ENCODE measurements around the gene NUDT21.

Gene NUDT21

GRCh38 chr16:56409195-56409594, 41.9 kb downstream of the NUDT21 start:
- Histone ChIP-seq H3K36me3 (ENCODE audit: control insufficient read depth in 4 of 4, insufficient read depth in 4 of 4, low read length in 3 of 4) (peaks cover 18 to 56% (median 40%) of the 10 kb centered on the region in 4 experiments), H3K4me1 (ENCODE audit: control extremely low read depth in 1 of 4, control insufficient read depth in 4 of 4, insufficient read depth in 4 of 4, low read length in 3 of 4) (peaks cover 0 to 2% (median 0%) of the 10 kb centered on the region in 4 experiments), H3K4me3 (ENCODE audit: control insufficient read depth in 1 of 7, extremely low read depth in 1 of 7, insufficient read depth in 4 of 7, low read depth in 2 of 7, low read length in 6 of 7) (no peak overlapping the region), H3K9me3 (ENCODE audit: control extremely low read depth in 1 of 5, control insufficient read depth in 4 of 5, insufficient read depth in 2 of 5, low read depth in 1 of 5, low read length in 4 of 5) (no peaks in the 10 kb centered on the region), H3K27ac (ENCODE audit: insufficient read depth in 1 of 2, low read depth in 1 of 2, low read length in 2 of 2, poor library complexity in 1 of 2, severe bottlenecking in 2 of 2) (no peak overlapping the region), H3K27me3 (replicated peaks in 2 of 5; ENCODE audit: control insufficient read depth in 4 of 5, insufficient read depth in 5 of 5, low read length in 4 of 5) (no peaks in the 10 kb centered on the region)
- CTCF ChIA-PET = interaction anchor here (1.3 to 1.4 kb wide), 2 partner anchors 9 to 21 kb away, joined by 3 to 4 read pairs; no protein-coding TSS in a partner anchor
- POLR2A ChIA-PET = no interaction called here
- 84% methylated on average over 3 of the region's 4 CpGs for WGBS (ENCODE audit: insufficient coverage)
- DNase-seq = no peak

- peaks cover 18 to 60% (median 41%) of the 10 kb centered on the region in 4 experiments for H3K36me3 ChIP-seq (ENCODE audit: control insufficient read depth in 4 of 4, insufficient read depth in 4 of 4, low read length in 3 of 4)
- no peak overlapping the region for H3K27ac ChIP-seq (ENCODE audit: insufficient read depth in 1 of 2, low read depth in 1 of 2, low read length in 2 of 2, poor library complexity in 1 of 2, severe bottlenecking in 2 of 2)
- H3K9me3 ChIP-seq (ENCODE audit: control extremely low read depth in 1 of 5, control insufficient read depth in 4 of 5, insufficient read depth in 2 of 5, low read depth in 1 of 5, low read length in 4 of 5) = no peaks in the 10 kb centered on the region
- ChIA-PET POLR2A (no interaction called here), CTCF (interaction anchor here (1.0 to 1.4 kb wide), 3 partner anchors 8 to 52 kb away, joined by 3 to 4 read pairs (median 3); no protein-coding TSS in a partner anchor)
- no peak for DNase-seq
- 95% methylated on average over 7 of the region's 7 CpGs for WGBS (ENCODE audit: insufficient coverage)
- peaks cover 0 to 2% (median 0%) of the 10 kb centered on the region in 4 experiments for H3K4me1 ChIP-seq (ENCODE audit: control extremely low read depth in 1 of 4, control insufficient read depth in 4 of 4, insufficient read depth in 4 of 4, low read length in 3 of 4)
- H3K27me3 ChIP-seq (replicated peaks in 2 of 5; ENCODE audit: control insufficient read depth in 4 of 5, insufficient read depth in 5 of 5, low read length in 4 of 5) = no peaks in the 10 kb centered on the region
- no peak overlapping the region for H3K4me3 ChIP-seq (ENCODE audit: control insufficient read depth in 1 of 7, extremely low read depth in 1 of 7, insufficient read depth in 4 of 7, low read depth in 2 of 7, low read length in 6 of 7)
These were observed 42.6 kb downstream of the NUDT21 start for GRCh38 chr16:56408379-56409098.

DNA sequence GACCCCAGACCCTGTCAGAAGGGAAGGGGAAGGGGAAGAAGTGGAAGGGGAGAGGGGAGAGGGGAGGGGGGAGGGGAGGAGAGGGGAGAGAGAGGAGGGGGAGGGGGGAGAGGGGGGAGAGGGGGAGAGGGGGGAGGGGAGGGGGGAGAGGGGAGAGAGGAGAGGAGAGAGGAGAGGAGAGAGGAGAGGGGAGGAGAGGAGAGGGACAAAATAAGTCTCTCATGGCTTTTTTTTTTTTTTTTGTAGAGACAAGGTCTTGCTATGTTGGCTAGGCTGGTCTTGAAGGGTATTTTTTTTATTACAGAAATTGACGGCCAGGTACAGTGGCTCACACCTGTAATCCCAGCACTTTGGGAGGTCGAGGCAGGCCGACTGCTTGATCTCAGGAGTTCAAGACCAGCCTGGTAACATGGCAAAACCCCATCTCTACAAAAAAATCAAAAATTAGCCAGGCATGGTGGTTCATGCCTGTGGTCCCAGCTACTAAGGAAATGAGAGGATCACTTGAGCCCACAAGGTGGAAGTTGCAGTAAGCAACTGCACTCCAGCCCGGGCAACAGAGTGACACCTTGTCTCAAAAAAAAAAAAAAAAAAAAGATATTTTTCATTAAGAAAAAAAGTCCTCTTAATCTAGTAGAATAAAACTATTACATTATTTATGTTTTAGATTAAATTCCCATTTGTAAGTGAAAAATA, 45.0 kb downstream of the NUDT21 start:
- POLR2A ChIA-PET = no interaction called here
- DNase-seq = peak in 2 of 3 donors; percentile 44 to 62
- WGBS (ENCODE audit: insufficient coverage) = no CpG with 5 or more reads among the region's 4 CpGs
- CTCF ChIA-PET = no interaction called here
- Histone ChIP-seq H3K4me3 (ENCODE audit: control insufficient read depth in 1 of 7, extremely low read depth in 1 of 7, insufficient read depth in 4 of 7, low read depth in 2 of 7, low read length in 6 of 7) (no peak overlapping the region), H3K4me1 (ENCODE audit: control extremely low read depth in 1 of 4, control insufficient read depth in 4 of 4, insufficient read depth in 4 of 4, low read length in 3 of 4) (peaks cover 0 to 2% (median 0%) of the 10 kb centered on the region in 4 experiments), H3K27me3 (replicated peaks in 2 of 5; ENCODE audit: control insufficient read depth in 4 of 5, insufficient read depth in 5 of 5, low read length in 4 of 5) (no peaks in the 10 kb centered on the region), H3K9me3 (ENCODE audit: control extremely low read depth in 1 of 5, control insufficient read depth in 4 of 5, insufficient read depth in 2 of 5, low read depth in 1 of 5, low read length in 4 of 5) (no peaks in the 10 kb centered on the region), H3K27ac (ENCODE audit: insufficient read depth in 1 of 2, low read depth in 1 of 2, low read length in 2 of 2, poor library complexity in 1 of 2, severe bottlenecking in 2 of 2) (no peak overlapping the region), H3K36me3 (ENCODE audit: control insufficient read depth in 4 of 4, insufficient read depth in 4 of 4, low read length in 3 of 4) (peaks cover 21 to 65% (median 48%) of the 10 kb centered on the region in 4 experiments)

GRCh38 chr16:56401482-56401881, 49.6 kb downstream of the NUDT21 start:
- Histone ChIP-seq H3K27ac (ENCODE audit: insufficient read depth in 1 of 2, low read depth in 1 of 2, low read length in 2 of 2, poor library complexity in 1 of 2, severe bottlenecking in 2 of 2) (no peak overlapping the region), H3K36me3 (ENCODE audit: control insufficient read depth in 4 of 4, insufficient read depth in 4 of 4, low read length in 3 of 4) (peaks cover 14 to 51% (median 38%) of the 10 kb centered on the region in 4 experiments), H3K4me3 (ENCODE audit: control insufficient read depth in 1 of 7, extremely low read depth in 1 of 7, insufficient read depth in 4 of 7, low read depth in 2 of 7, low read length in 6 of 7) (no peak overlapping the region), H3K27me3 (replicated peaks in 2 of 5; ENCODE audit: control insufficient read depth in 4 of 5, insufficient read depth in 5 of 5, low read length in 4 of 5) (no peaks in the 10 kb centered on the region), H3K9me3 (ENCODE audit: control extremely low read depth in 1 of 5, control insufficient read depth in 4 of 5, insufficient read depth in 2 of 5, low read depth in 1 of 5, low read length in 4 of 5) (no peaks in the 10 kb centered on the region), H3K4me1 (ENCODE audit: control extremely low read depth in 1 of 4, control insufficient read depth in 4 of 4, insufficient read depth in 4 of 4, low read length in 3 of 4) (peaks cover 0 to 1% (median 0%) of the 10 kb centered on the region in 4 experiments)
- 94% methylated on average over 5 of the region's 5 CpGs for WGBS (ENCODE audit: insufficient coverage)
- POLR2A ChIA-PET = interaction anchor here (0.5 kb wide), 1 partner anchor 66 kb away, joined by 3 read pairs; no protein-coding TSS in a partner anchor
- CTCF ChIA-PET = interaction anchor here (0.7 to 1.8 kb wide), 6 partner anchors 10 to 45 kb away, joined by 3 to 5 read pairs (median 4); no protein-coding TSS in a partner anchor
- peak in 2 of 3 donors; percentile 10 to 17 for DNase-seq

GRCh38 chr16:56400458-56400857, 50.7 kb downstream of the NUDT21 start:
- Histone ChIP-seq H3K36me3 (ENCODE audit: control insufficient read depth in 4 of 4, insufficient read depth in 4 of 4, low read length in 3 of 4) (peaks cover 14 to 51% (median 36%) of the 10 kb centered on the region in 4 experiments), H3K27me3 (replicated peaks in 2 of 5; ENCODE audit: control insufficient read depth in 4 of 5, insufficient read depth in 5 of 5, low read length in 4 of 5) (no peaks in the 10 kb centered on the region), H3K4me3 (ENCODE audit: control insufficient read depth in 1 of 7, extremely low read depth in 1 of 7, insufficient read depth in 4 of 7, low read depth in 2 of 7, low read length in 6 of 7) (no peak overlapping the region), H3K27ac (ENCODE audit: insufficient read depth in 1 of 2, low read depth in 1 of 2, low read length in 2 of 2, poor library complexity in 1 of 2, severe bottlenecking in 2 of 2) (no peak overlapping the region), H3K9me3 (ENCODE audit: control extremely low read depth in 1 of 5, control insufficient read depth in 4 of 5, insufficient read depth in 2 of 5, low read depth in 1 of 5, low read length in 4 of 5) (no peaks in the 10 kb centered on the region), H3K4me1 (ENCODE audit: control extremely low read depth in 1 of 4, control insufficient read depth in 4 of 4, insufficient read depth in 4 of 4, low read length in 3 of 4) (no peaks in the 10 kb centered on the region)
- DNase-seq = no peak
- WGBS (ENCODE audit: insufficient coverage) = 84% methylated on average over 4 of the region's 5 CpGs
- ChIA-PET POLR2A (no interaction called here), CTCF (interaction anchor here (1.1 to 2.0 kb wide), 6 partner anchors 9 to 44 kb away, joined by 3 to 5 read pairs (median 4); no protein-coding TSS in a partner anchor)

- Histone ChIP-seq H3K27ac (ENCODE audit: insufficient read depth in 1 of 2, low read depth in 1 of 2, low read length in 2 of 2, poor library complexity in 1 of 2, severe bottlenecking in 2 of 2) (no peak overlapping the region), H3K4me3 (ENCODE audit: control insufficient read depth in 1 of 7, extremely low read depth in 1 of 7, insufficient read depth in 4 of 7, low read depth in 2 of 7, low read length in 6 of 7) (no peak overlapping the region), H3K4me1 (ENCODE audit: control extremely low read depth in 1 of 4, control insufficient read depth in 4 of 4, insufficient read depth in 4 of 4, low read length in 3 of 4) (no peaks in the 10 kb centered on the region), H3K27me3 (replicated peaks in 2 of 5; ENCODE audit: control insufficient read depth in 4 of 5, insufficient read depth in 5 of 5, low read length in 4 of 5) (no peaks in the 10 kb centered on the region), H3K36me3 (ENCODE audit: control insufficient read depth in 4 of 4, insufficient read depth in 4 of 4, low read length in 3 of 4) (peaks cover 8 to 41% (median 30%) of the 10 kb centered on the region in 4 experiments), H3K9me3 (ENCODE audit: control extremely low read depth in 1 of 5, control insufficient read depth in 4 of 5, insufficient read depth in 2 of 5, low read depth in 1 of 5, low read length in 4 of 5) (no peaks in the 10 kb centered on the region)
- DNase-seq = no peak
- ChIA-PET POLR2A (no interaction called here), CTCF (interaction anchor here (1.8 to 2.0 kb wide), 2 partner anchors 9 to 10 kb away, joined by 4 to 5 read pairs; no protein-coding TSS in a partner anchor)
- no CpG with 5 or more reads among the region's 2 CpGs for WGBS (ENCODE audit: insufficient coverage)
These were observed 51.6 kb downstream of the NUDT21 start for GRCh38 chr16:56399486-56399885.
